Stomach smooth muscle (tissue), 2 donors: Measurements from ENCODE around the gene ZNF491.
A peak's percentile ranks its signal among the peaks of the same experiment; 100 is the strongest.
"Not testable (repeated sequence)": the region's sequence is repeated elsewhere in the genome, so short reads cannot be mapped to it uniquely, and the experiment has no call there.

Experiments
- H3K27ac ChIP-seq: one replicate; pipeline ENCODE4 v1.7.0; 2013; ENCODE audit warnings: mild to moderate bottlenecking, low read length, inconsistent platforms
- H3K27me3 ChIP-seq, 2 donors: one replicate each; pipeline ENCODE4 v1.7.0; 2013; ENCODE audit warnings: low read length in 2 of 2; ENCODE audit not compliant: insufficient read depth in 2 of 2, control insufficient read depth in 1 of 2
- H3K36me3 ChIP-seq, 2 donors: one replicate each; pipeline ENCODE4 v1.7.0; 2013; ENCODE audit warnings: low read length in 2 of 2; ENCODE audit not compliant: control insufficient read depth in 2 of 2, insufficient read depth in 2 of 2
- H3K4me1 ChIP-seq: one replicate; pipeline ENCODE4 v1.7.0; 2013; ENCODE audit warnings: low read length; ENCODE audit not compliant: control insufficient read depth, insufficient read depth
- H3K4me3 ChIP-seq, 2 donors: one replicate each; pipeline ENCODE4 v1.7.0; 2013; ENCODE audit warnings: low read length in 2 of 2
- H3K9ac ChIP-seq, 2 donors: one replicate each; pipeline ENCODE4 v1.7.0; 2013; ENCODE audit warnings: low read length in 2 of 2, mild to moderate bottlenecking in 1 of 2
- H3K9me3 ChIP-seq, 2 donors: one replicate each; pipeline ENCODE4 v1.7.0; 2013; ENCODE audit warnings: low read length in 2 of 2; ENCODE audit not compliant: control insufficient read depth in 2 of 2
- donor health status: healthy.
- donor health status: Pancreatic carcinoma.

Gene ZNF491

DNA sequence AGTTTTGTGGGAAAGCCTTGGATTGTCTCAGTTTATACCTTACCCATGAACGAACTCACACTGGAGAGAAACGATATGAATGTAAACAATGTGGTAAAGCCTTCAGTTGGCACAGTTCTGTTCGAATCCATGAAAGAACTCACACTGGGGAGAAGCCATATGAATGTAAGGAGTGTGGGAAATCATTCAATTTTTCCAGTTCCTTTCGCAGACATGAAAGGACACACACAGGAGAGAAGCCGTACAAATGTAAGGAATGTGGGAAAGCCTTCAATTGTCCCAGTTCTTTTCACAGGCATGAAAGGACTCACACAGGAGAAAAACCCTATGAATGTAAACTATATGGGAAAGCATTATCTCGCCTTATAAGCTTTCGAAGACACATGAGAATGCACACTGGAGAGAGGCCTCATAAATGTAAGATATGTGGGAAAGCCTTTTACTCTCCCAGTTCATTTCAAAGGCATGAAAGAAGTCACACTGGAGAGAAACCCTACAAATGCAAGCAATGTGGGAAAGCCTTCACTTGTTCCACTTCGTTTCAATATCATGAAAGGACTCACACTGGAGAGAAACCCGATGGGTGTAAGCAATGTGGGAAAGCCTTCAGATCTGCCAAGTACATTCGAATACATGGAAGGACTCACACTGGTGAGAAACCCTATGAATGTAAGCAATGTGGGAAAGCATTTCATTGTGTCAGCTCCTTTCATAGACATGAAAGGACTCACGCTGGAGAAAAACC, 8.2 kb downstream of the ZNF491 start:
- Histone ChIP-seq H3K36me3 (peaks cover 11 to 15% of the 10 kb centered on the region in 2 donors), H3K4me1 (no peaks in the 10 kb centered on the region), H3K9me3 (peaks cover 14 to 18% of the 10 kb centered on the region in 2 donors), H3K4me3 (no peak overlapping the region), H3K27me3 (no peaks in the 10 kb centered on the region), H3K9ac (no peak overlapping the region), H3K27ac (no peak overlapping the region)

- Histone ChIP-seq H3K27me3 (no peaks in the 10 kb centered on the region), H3K9ac (no peak overlapping the region), H3K27ac (no peak overlapping the region), H3K4me1 (no peaks in the 10 kb centered on the region), H3K9me3 (peaks cover 14 to 18% of the 10 kb centered on the region in 2 donors), H3K36me3 (peaks cover 11 to 15% of the 10 kb centered on the region in 2 donors), H3K4me3 (no peak overlapping the region)
Measured at GRCh38 chr19:11807099-11807380, 8.7 kb downstream of the ZNF491 start.

DNA sequence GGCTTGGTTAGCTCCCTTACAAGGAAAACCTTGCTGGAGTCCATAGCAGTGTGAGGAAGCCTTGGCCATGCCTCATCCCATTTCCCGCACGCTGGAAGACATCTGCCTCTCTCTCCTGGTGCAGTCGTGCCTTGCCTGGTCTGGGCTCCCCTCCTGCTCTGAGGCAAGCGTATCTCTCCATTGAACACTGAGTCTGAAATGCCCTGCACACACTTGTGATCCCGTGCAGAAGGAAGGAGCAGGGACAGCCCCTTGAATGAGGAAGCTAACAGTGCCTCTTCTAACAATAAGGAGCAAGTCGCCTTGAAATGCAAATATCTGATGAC, 15.3 kb downstream of the ZNF491 start:
- peaks cover 10% of the 10 kb centered on the region for H3K4me1 ChIP-seq
- peak overlapping the region; percentile 87 for H3K27ac ChIP-seq
- peak overlapping the region; percentile 2 to 47 for H3K9ac ChIP-seq
- H3K4me3 ChIP-seq = peak overlapping the region; percentile 69 to 98
- no peaks in the 10 kb centered on the region for H3K36me3 ChIP-seq
- no peaks in the 10 kb centered on the region for H3K27me3 ChIP-seq
- no peaks in the 10 kb centered on the region for H3K9me3 ChIP-seq

DNA sequence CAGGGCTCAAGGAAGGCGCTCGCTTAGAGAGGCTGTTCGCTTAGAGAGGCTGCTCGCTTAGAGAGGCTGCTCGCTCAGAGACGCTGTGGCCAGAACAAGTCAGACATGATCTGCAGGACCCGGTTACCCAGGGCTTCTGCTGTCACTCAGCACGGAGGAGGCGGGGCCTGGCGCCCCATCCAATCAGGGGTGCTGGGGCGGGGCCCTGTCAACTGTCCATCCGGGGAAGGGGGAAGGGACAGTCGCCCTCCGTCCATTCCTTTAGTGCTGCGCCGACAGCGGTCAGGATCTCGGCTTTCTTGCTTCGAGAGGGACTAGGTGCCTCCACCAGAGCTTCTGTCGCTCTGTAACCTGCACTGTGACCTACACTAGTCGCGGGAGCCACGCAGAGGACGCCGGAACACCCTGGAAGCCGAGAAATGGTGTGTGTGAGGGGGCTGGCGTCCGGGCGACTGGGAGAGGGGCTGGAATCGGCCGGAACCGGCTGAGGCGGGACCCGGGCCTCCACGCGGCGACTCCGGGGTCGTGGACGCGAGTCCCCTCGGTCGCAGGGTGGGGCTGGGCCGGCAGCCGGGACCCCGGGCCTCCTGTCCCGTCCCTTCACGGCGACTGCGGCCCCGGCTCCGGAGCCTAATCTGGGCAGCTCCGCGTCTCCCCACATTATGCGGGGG, 15.8 kb downstream of the ZNF491 start, which contains the start of gene ZNF440:
Gene ZNF440, plus strand, starts transcription at position 245 of the 671 bp plus-strand sequence. Its CDS starts 175 bp downstream, at position 420.
- peaks cover 10% of the 10 kb centered on the region for H3K4me1 ChIP-seq
- no peaks in the 10 kb centered on the region for H3K9me3 ChIP-seq
- H3K27ac ChIP-seq = peak within 1 kb of the TSS; percentile 87
- H3K36me3 ChIP-seq = no peaks in the 10 kb centered on the region
- peak within 1 kb of the TSS; percentile 69 to 98 for H3K4me3 ChIP-seq
- peak within 1 kb of the TSS; percentile 84 to 95 for H3K9ac ChIP-seq
- no peaks in the 10 kb centered on the region for H3K27me3 ChIP-seq

DNA sequence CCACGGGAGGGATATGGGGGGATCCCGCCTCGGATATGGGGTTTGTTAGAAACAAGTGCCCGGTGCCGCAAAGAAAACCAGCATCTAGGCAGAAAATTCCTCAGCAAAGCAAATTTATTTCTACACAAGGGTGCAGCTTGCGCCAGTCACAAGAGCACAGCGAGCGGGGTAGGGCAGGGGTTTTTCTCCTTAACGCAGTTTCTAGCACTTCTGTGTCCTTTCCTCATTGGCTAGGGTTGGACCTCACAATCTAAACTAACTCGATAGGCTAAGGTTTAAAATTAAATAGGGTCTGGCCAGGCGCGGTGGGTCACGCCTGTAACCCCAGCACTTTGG, 16.3 kb downstream of the ZNF491 start:
- H3K36me3 ChIP-seq = no peaks in the 10 kb centered on the region
- peak overlapping the region; percentile 69 to 98 for H3K4me3 ChIP-seq
- no peaks in the 10 kb centered on the region for H3K27me3 ChIP-seq
- peak overlapping the region; percentile 87 for H3K27ac ChIP-seq
- no peaks in the 10 kb centered on the region for H3K9me3 ChIP-seq
- H3K4me1 ChIP-seq = peaks cover 10% of the 10 kb centered on the region
- peak overlapping the region; percentile 84 to 95 for H3K9ac ChIP-seq

DNA sequence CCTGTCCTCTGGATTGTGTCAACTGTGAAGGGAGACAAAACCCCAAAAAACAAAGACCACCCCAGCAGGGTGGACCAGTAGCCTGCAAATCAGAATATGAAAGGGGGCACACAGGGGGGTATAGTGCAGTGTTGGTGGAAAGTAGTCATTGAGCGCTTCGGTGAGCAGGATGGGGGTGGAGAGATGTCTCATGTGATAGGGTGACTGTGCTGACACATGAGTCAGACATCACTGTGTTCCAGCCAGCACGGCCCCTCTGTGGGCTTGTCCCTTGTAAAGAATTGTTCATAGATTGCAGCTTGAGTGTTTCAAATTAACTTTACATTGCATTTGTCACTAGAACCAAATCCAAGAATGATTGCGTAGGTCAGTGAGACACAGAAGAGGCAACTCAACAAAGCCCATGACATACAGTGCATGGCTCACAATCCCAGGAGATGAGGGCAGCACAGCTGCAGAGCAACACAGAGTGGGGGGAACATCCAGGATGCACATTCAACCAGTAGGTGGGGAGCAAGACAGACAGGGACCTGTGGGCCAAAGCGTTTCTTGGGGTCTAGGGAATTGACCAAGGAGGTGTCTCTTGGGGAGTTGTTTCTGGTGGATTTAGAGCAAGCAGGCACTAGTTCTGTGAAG, 23.3 kb downstream of the ZNF491 start:
- H3K9ac ChIP-seq = no peak overlapping the region
- H3K27me3 ChIP-seq = no peaks in the 10 kb centered on the region
- no peaks in the 10 kb centered on the region for H3K9me3 ChIP-seq
- H3K4me3 ChIP-seq = no peak overlapping the region
- H3K27ac ChIP-seq = no peak overlapping the region
- no peaks in the 10 kb centered on the region for H3K4me1 ChIP-seq
- H3K36me3 ChIP-seq = peaks cover 0 to 3% of the 10 kb centered on the region in 2 donors

- peaks cover 15 to 25% of the 10 kb centered on the region in 2 donors for H3K9me3 ChIP-seq
- not testable (repeated sequence) for H3K9ac ChIP-seq, H3K27ac ChIP-seq, H3K4me3 ChIP-seq, H3K27me3 ChIP-seq, H3K4me1 ChIP-seq
- peaks cover 27 to 30% of the 10 kb centered on the region in 2 donors for H3K36me3 ChIP-seq
Measured at GRCh38 chr19:11828957-11829876, 30.9 kb downstream of the ZNF491 start.

DNA sequence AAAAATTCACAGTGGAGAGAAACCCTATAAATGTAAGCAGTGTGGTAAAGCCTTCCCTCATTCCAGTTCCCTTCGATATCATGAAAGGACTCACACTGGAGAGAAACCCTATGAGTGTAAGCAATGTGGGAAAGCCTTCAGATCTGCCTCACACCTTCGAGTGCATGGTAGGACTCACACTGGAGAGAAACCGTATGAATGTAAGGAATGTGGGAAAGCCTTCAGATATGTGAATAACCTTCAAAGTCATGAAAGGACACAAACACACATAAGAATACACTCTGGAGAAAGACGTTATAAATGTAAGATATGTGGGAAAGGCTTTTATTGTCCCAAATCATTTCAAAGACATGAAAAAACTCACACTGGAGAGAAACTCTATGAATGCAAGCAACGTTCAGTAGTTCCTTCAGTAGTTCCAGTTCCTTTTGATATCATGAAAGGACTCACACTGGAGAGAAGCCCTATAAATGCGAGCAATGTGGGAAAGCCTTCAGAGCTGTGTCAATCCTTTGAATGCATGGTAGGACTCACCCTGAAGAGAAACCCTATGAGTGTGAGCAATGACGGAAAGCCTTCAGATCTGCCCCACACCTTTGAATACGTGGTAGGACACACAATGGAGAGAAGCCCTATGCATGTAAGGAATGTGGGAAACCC, 34.1 kb downstream of the ZNF491 start:
- Histone ChIP-seq H3K27ac (no peak overlapping the region), H3K36me3 (peaks cover 27 to 30% of the 10 kb centered on the region in 2 donors), H3K4me3 (no peak overlapping the region), H3K27me3 (no peaks in the 10 kb centered on the region), H3K9me3 (peaks cover 15 to 25% of the 10 kb centered on the region in 2 donors), H3K4me1 (no peaks in the 10 kb centered on the region), H3K9ac (no peak overlapping the region)

GRCh38 chr19:11833541-11833940, 35.2 kb downstream of the ZNF491 start:
- Histone ChIP-seq H3K36me3 (peaks cover 27 to 30% of the 10 kb centered on the region in 2 donors), H3K9me3 (peaks cover 11 to 25% of the 10 kb centered on the region in 2 donors), H3K4me1 (no peaks in the 10 kb centered on the region), H3K27ac (no peak overlapping the region), H3K4me3 (no peak overlapping the region), H3K27me3 (no peaks in the 10 kb centered on the region), H3K9ac (no peak overlapping the region)

DNA sequence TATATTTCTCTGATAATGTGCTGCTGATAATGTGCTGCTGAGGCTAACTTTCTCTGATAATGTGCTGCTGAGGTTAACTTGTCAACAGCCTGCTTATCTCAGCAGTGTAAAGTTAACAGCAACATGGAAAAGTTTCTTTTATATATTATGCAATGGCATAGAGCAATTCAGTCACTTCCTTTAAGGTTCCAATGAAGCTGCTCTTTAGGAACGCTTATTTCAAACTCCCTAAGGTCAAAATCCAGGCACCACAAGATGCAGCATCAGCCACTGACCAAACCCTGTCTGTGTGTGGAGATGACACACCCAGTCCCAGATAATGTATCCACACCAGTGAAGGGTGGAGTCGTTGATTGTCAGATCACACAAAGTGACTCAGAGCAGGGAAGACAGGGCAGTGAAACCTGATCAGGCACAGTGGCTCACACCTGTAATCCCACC, 37.3 kb downstream of the ZNF491 start:
- Histone ChIP-seq H3K9me3 (peaks cover 11 to 25% of the 10 kb centered on the region in 2 donors), H3K36me3 (peaks cover 23 to 24% of the 10 kb centered on the region in 2 donors)
- not testable (repeated sequence) for H3K27me3 ChIP-seq, H3K27ac ChIP-seq, H3K9ac ChIP-seq, H3K4me1 ChIP-seq, H3K4me3 ChIP-seq
